Lung (tissue), 12 donors: ENCODE results near the gene SPTB. TPM values are rescaled to one million over a fixed set of nuclear protein-coding genes. Genes with fewer than 3 reads are reported as not detected.

Experiments
- ATAC-seq: fragments of 200-7000 bp; cut with Tn5 transposase; one replicate; pipeline ENCODE4 v1.9.1; 2020; ENCODE audit warnings: moderate number of reproducible peaks; ENCODE audit not compliant: insufficient read depth, low FRiP score
- DNase-seq, 3 donors: peaks; one replicate each; pipeline ENCODE4 v3.0.0-alpha.2; 2013 to 2017
- H3K27ac ChIP-seq, 2 donors: one replicate each; pipeline ENCODE4 v1.5.1; 2013; ENCODE audit warnings: mild to moderate bottlenecking in 2 of 2, moderate library complexity in 2 of 2, control low read depth in 1 of 2, inconsistent platforms in 1 of 2, low read depth in 1 of 2, low read length in 1 of 2
- H3K27me3 ChIP-seq, 3 donors: one replicate each; pipeline ENCODE4 v1.5.1; 2013; ENCODE audit warnings: low read length in 2 of 3; ENCODE audit not compliant: control insufficient read depth in 3 of 3, insufficient read depth in 3 of 3
- H3K36me3 ChIP-seq, 4 donors: one replicate each; pipeline ENCODE4 v1.5.1; 2013; ENCODE audit warnings: low read length in 4 of 4, mild to moderate bottlenecking in 1 of 4, moderate library complexity in 1 of 4; ENCODE audit not compliant: control insufficient read depth in 4 of 4, insufficient read depth in 4 of 4
- H3K4me1 ChIP-seq, 5 donors: one replicate each; pipeline ENCODE4 v1.5.1; 2013; ENCODE audit warnings: low read length in 5 of 5, mild to moderate bottlenecking in 2 of 5, moderate library complexity in 1 of 5; ENCODE audit not compliant: control insufficient read depth in 5 of 5, insufficient read depth in 5 of 5
- H3K4me3 ChIP-seq: one replicate; pipeline ENCODE4 v1.5.1; 2013; ENCODE audit warnings: mild to moderate bottlenecking, control low read depth, moderate library complexity
- H3K9ac ChIP-seq, 2 donors: one replicate each; pipeline ENCODE4 v1.5.1; 2013; ENCODE audit warnings: low read length in 2 of 2, control low read depth in 1 of 2; ENCODE audit not compliant: insufficient read depth in 1 of 2
- H3K9me3 ChIP-seq, 4 donors: one replicate each; pipeline ENCODE4 v1.5.1; 2013; ENCODE audit warnings: low read length in 3 of 4, mild to moderate bottlenecking in 1 of 4, moderate library complexity in 1 of 4; ENCODE audit not compliant: control insufficient read depth in 4 of 4, insufficient read depth in 3 of 4
- CTCF ChIP-seq: IDR thresholded peaks from 2 replicates; pipeline ENCODE4 v1.5.1; 2012; ENCODE audit warnings: mild to moderate bottlenecking; ENCODE audit errors: control extremely low read depth, extremely low read depth
- WGBS, 2 donors: extraction: QIAGEN DNeasy Blood & Tissue Kit; methylation state at CpG; one replicate each; pipeline ENCODE4 v1.1.7; 2013; 5-methylcytosine and 5-hydroxymethylcytosine counted together
- polyA plus RNA-seq, 2 donors: library from polyadenylated mRNA; stranded (reverse); fragments of 200-250 nt; gene quantifications; one replicate each; pipeline ENCODE4 v1.2.1, GENCODE V29; 2013
- total RNA-seq, 2 donors: library from RNA; depleted of rRNA in 1 of 2; stranded (reverse); fragments of >200 nt in 1 of 2; gene quantifications; one replicate each; pipeline ENCODE4 v1.2.1, GENCODE V29; 2014 to 2021
- donor health status: control.
- donor health status: control.
- donor health status: Bipolar disorder and iron deficiency.
- donor health status: healthy.
- donor health status: DM: yes; HTN: yes; CAD: no.

Gene SPTB
- total and polyA plus RNA-seq, 4 donors, result 1.2 to 11.5 (median 2.1) TPM

DNA sequence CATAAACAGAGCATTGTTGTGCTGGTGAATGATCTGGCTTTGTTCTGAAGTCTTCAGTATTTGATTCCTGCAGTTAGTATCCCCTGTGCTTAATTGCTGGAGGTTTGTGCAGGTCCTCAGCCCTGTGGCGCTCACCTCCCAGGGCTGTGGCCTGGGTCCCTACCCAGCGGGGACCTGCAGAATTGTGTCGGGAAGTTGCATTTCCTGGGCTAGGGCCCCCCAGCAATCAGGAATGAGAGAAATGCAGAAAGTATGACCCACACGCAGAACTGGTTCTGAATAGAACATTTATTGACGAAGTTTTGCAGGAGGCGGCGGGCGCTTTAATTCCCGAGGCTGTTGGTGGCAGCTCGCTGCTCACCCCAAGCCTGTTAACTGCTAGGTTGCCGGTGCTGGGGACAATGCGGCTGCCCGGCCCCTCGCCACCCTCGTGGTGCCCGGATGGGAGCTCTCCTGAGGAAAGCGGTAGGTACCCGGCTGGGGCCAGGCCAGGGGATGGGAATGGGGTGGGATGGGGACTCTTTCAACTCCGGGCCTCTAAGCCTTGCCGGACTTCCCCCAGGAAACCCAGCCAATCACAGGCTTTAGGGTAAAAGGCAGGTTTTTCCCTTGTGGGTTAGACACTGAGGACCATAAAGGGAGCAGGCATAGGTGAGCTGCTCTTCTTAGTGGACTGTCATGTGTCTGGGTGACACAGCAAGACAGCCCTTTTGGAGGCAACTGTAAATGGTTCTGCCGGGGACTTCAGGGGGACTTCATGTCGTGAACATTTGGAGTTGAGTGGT lies 163.9 kb downstream of the SPTB start:
- no peaks in the 10 kb centered on the region for H3K36me3 ChIP-seq
- peak overlapping the region; percentile 17 to 65 for H3K27ac ChIP-seq
- no peak for TF ChIP-seq CTCF
- peak overlapping the region in 1 of 2 donors; percentile 69 for H3K9ac ChIP-seq
- 57 to 67% methylated on average over 22 of the region's 22 CpGs for WGBS, 2 donors
- H3K9me3 ChIP-seq, result peaks cover 0 to 4% (median 1%) of the 10 kb centered on the region in 4 donors
- DNase-seq, result peak; percentile 51 to 65 (median 57)
- H3K27me3 ChIP-seq, result no peaks in the 10 kb centered on the region
- peaks cover 14 to 52% (median 34%) of the 10 kb centered on the region in 5 donors for H3K4me1 ChIP-seq
- no peak for ATAC-seq
- no peak overlapping the region for H3K4me3 ChIP-seq

GRCh38 chr14:64715146-64715627 lies 164.5 kb downstream of the SPTB start:
- Histone ChIP-seq H3K4me3 (no peak overlapping the region), H3K27me3 (no peaks in the 10 kb centered on the region), H3K27ac (no peak overlapping the region), H3K4me1 (peaks cover 14 to 47% (median 30%) of the 10 kb centered on the region in 5 donors), H3K36me3 (no peaks in the 10 kb centered on the region), H3K9ac (no peak overlapping the region), H3K9me3 (peaks cover 0 to 4% (median 1%) of the 10 kb centered on the region in 4 donors)
- 66 to 70% methylated on average over 4 of the region's 4 CpGs for WGBS, 2 donors
- no peak for TF ChIP-seq CTCF
- ATAC-seq (no peak), DNase-seq (no peak)

GRCh38 chr14:64714432-64715025 lies 165.2 kb downstream of the SPTB start:
- DNase-seq, result no peak
- Histone ChIP-seq H3K27ac (no peak overlapping the region), H3K9ac (no peak overlapping the region), H3K4me1 (peaks cover 14 to 44% (median 24%) of the 10 kb centered on the region in 5 donors), H3K4me3 (no peak overlapping the region), H3K9me3 (peaks cover 0 to 4% (median 1%) of the 10 kb centered on the region in 4 donors), H3K36me3 (no peaks in the 10 kb centered on the region), H3K27me3 (no peaks in the 10 kb centered on the region)
- no peak for ATAC-seq
- no peak for TF ChIP-seq CTCF
- 82 to 88% methylated on average over 5 of the region's 5 CpGs for WGBS, 2 donors
